ENCODE results near the gene KCNC3.
A peak's percentile ranks its signal among the peaks of the same experiment; 100 is the strongest.

KCNC3 gene

DNA sequence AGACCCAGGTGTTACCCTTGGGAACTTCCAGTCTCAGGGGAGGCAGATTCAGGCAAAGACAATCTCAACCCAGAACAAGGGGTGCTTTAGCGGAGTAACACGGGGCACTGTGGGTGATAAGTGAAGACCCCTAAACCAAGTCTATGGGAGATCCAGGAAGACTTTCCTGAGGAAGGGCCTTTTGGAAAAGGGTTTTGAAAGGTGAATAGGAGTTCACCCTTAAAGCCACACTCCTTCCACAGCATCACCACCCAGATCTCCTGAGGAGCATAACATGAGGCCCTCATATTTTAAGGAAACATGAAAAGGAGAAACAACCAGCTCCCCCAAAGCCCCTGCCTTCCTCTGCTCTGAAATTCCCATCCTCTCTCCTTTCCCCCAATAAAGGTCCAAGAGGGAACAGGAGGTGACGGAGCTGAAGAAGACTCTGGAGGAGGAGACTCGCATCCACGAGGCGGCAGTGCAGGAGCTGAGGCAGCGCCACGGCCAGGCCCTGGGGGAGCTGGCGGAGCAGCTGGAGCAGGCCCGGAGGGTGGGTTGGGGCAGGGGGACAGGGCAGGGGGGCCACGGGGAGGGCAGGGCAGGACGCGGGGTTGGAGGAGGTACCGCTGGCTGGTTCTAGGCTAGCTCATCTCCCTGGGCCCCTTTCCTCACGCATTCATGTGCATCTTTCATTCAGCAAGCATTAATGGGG lies 52.7 kb downstream of the KCNC3 start:
- H3K4me3 ChIP-seq (ENCODE audit: low read length): no peak overlapping the region
- H3K27me3 ChIP-seq (ENCODE audit: control insufficient read depth, insufficient read depth, low read length): no peaks in the 10 kb centered on the region
- H3K9me3 ChIP-seq (ENCODE audit: control insufficient read depth, insufficient read depth, low read length): no peaks in the 10 kb centered on the region; the same call in none of the 2 replicates
- H3K4me1 ChIP-seq (ENCODE audit: control insufficient read depth, insufficient read depth, low read length): no peaks in the 10 kb centered on the region
- 0 out of 2 replicates have a peak, but pooled peaks cover 2% of the 10 kb centered on the region for H3K36me3 ChIP-seq (ENCODE audit: control insufficient read depth, insufficient read depth, low read length)
- H3K27ac ChIP-seq (ENCODE audit: low read length): no peak overlapping the region
- no peak for DNase-seq (ENCODE audit: low read depth, low spot score)
- WGBS (ENCODE audit: insufficient coverage, insufficient read length): no CpG with 5 or more reads among the region's 15 CpGs

DNA sequence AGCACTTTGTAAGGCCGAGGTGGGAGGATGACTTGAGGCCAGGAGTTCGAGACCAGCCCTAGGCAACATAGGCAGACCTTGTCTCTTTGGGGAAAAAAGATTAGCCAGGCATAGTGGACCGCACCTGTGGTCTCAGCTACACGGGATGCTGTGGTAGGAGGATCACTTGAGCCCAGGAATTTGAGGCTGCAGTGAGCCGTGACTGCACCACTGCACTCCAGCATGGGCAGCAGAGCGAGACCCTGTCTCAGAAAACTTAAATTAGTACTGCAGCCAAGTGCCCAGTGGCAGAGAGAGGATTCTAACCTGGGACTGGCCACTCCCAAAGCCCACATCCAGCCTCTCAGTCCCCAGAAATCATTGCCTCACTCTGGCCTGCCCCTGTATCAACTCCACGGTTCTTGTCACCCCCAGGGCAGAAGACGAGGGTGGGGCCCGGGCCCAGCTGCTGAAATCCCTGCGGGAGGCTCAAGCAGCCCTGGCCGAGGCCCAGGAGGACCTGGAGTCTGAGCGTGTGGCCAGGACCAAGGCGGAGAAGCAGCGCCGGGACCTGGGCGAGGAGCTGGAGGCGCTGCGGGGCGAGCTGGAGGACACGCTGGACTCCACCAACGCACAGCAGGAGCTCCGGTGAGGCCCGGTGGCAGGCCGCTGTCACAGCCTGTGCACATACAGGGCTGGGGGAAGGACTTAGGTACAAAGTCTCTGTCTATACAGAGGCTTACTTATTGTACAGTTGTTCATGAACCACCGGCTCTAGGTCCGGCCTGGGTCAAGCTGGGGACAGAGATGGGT lies 53.4 kb downstream of the KCNC3 start:
- Histone ChIP-seq H3K27me3 (ENCODE audit: control insufficient read depth, insufficient read depth, low read length) (no peaks in the 10 kb centered on the region), H3K9me3 (ENCODE audit: control insufficient read depth, insufficient read depth, low read length) (no peaks in the 10 kb centered on the region; the same call in none of the 2 replicates), H3K27ac (ENCODE audit: low read length) (no peak overlapping the region), H3K4me3 (ENCODE audit: low read length) (no peak overlapping the region), H3K4me1 (ENCODE audit: control insufficient read depth, insufficient read depth, low read length) (no peaks in the 10 kb centered on the region), H3K36me3 (ENCODE audit: control insufficient read depth, insufficient read depth, low read length) (0 out of 2 replicates have a peak, but pooled peaks cover 2% of the 10 kb centered on the region)
- no CpG with 5 or more reads among the region's 26 CpGs for WGBS (ENCODE audit: insufficient coverage, insufficient read length)
- DNase-seq (ENCODE audit: low read depth, low spot score): no peak

DNA sequence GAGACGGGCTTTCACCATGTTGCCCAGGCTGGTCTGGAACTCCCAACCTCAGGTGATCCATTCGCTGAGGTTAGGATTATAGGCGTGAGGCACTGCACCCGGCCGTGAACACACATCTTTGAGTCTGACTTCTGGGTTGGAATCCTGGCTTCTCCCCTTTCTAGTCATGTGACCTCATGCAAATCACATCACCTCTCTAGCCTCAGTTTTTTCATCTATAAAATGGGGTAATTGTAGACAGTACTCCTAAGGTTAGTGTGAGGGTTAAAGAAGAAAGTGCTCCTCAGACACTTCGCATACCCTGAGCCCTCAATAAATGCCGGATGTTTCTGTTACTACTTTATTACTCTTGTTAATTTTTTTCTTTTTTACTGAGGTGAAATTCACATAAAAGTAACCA lies 55.4 kb downstream of the KCNC3 start:
- DNase-seq (ENCODE audit: low read depth, low spot score): no peak
- no peak overlapping the region for H3K27ac ChIP-seq (ENCODE audit: low read length)
- H3K4me1 ChIP-seq (ENCODE audit: control insufficient read depth, insufficient read depth, low read length): no peaks in the 10 kb centered on the region
- H3K36me3 ChIP-seq (ENCODE audit: control insufficient read depth, insufficient read depth, low read length): 0 out of 2 replicates have a peak, but pooled peaks cover 2% of the 10 kb centered on the region
- H3K4me3 ChIP-seq (ENCODE audit: low read length): no peak overlapping the region
- peaks cover 3% of the 10 kb centered on the region for H3K9me3 ChIP-seq (ENCODE audit: control insufficient read depth, insufficient read depth, low read length)
- no CpG with 5 or more reads among the region's 7 CpGs for WGBS (ENCODE audit: insufficient coverage, insufficient read length)
- H3K27me3 ChIP-seq (ENCODE audit: control insufficient read depth, insufficient read depth, low read length): no peaks in the 10 kb centered on the region

DNA sequence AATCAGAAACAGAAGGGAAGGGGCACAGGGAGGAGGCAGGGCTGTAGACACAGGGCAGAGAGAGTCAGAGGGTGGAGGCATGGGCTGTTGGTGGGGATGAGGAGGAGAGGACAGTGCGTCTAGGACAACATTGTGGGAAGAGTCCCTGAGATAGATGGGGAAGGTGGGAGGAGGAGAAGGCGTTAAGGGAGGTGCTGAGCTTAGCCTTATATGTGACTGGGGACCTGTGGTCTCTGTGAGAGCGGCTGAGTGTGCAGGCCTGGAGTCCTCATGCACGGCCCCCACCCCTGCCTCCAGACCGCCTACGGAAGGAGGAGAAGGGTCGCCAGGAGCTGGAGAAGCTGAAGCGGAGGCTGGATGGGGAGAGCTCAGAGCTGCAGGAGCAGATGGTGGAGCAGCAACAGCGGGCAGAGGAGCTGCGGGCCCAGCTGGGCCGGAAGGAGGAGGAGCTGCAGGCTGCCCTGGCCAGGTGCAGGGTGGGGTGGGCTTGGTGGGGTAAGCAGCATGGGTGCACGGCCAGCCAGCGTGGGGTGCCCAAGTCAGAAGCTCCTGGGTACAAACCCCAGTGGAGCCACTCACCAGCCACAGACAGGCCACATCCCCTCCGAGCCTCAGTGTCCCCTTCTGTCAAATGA lies 56.8 kb downstream of the KCNC3 start:
- Histone ChIP-seq H3K36me3 (ENCODE audit: control insufficient read depth, insufficient read depth, low read length) (0 out of 2 replicates have a peak, but pooled peaks cover 2% of the 10 kb centered on the region), H3K4me1 (ENCODE audit: control insufficient read depth, insufficient read depth, low read length) (no peaks in the 10 kb centered on the region), H3K4me3 (ENCODE audit: low read length) (no peak overlapping the region), H3K27me3 (ENCODE audit: control insufficient read depth, insufficient read depth, low read length) (no peaks in the 10 kb centered on the region), H3K9me3 (ENCODE audit: control insufficient read depth, insufficient read depth, low read length) (peaks cover 3% of the 10 kb centered on the region), H3K27ac (ENCODE audit: low read length) (no peak overlapping the region)
- DNase-seq (ENCODE audit: low read depth, low spot score): no peak
- WGBS (ENCODE audit: insufficient coverage, insufficient read length): no CpG with 5 or more reads among the region's 14 CpGs

DNA sequence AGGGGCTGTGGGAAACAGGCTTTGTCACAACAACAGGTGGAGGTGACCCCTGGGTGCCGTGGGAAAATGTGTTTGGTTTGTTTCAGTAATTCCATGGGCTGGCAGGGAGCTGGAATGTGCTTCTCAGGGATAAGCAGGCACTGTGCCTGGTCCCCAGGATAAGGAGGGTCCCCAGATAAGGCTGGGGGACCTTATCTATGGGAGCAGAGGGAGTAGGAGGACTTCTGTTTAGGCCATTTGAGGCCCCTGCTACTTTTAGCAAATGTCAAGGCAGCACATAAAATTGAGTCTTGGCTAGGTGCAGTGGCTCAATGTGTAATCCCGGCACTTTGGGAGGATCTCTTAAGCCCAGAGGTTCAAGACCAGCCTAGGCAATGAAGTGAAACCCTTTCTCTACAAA lies 59.5 kb downstream of the KCNC3 start:
- DNase-seq (ENCODE audit: low read depth, low spot score): no peak
- Histone ChIP-seq H3K4me1 (ENCODE audit: control insufficient read depth, insufficient read depth, low read length) (no peaks in the 10 kb centered on the region), H3K9me3 (ENCODE audit: control insufficient read depth, insufficient read depth, low read length) (peaks cover 3% of the 10 kb centered on the region), H3K27me3 (ENCODE audit: control insufficient read depth, insufficient read depth, low read length) (no peaks in the 10 kb centered on the region), H3K27ac (ENCODE audit: low read length) (no peak overlapping the region), H3K4me3 (ENCODE audit: low read length) (no peak overlapping the region), H3K36me3 (ENCODE audit: control insufficient read depth, insufficient read depth, low read length) (no peaks in the 10 kb centered on the region)
- WGBS (ENCODE audit: insufficient coverage, insufficient read length): no CpG with 5 or more reads among the region's 2 CpGs

DNA sequence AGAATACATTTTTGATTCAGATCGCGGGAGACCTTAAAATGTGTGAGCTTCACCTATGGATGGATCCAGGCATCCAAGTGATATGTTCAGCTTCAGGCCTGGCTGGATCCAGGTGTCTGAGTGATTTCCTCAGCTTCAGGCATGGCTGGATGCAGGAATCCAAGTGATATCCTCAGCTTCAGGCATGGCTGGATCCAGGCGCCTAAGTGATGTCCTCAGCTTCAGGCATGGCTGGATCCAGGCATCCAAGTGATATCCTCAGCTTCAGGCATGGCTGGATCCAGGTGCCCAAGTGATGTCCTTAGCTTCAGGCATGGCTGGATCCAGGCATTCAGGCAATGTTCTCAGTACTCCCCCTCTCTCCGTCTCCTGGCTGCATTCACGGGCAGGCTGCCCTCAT lies 60.7 kb downstream of the KCNC3 start:
- DNase-seq (ENCODE audit: low read depth, low spot score): no peak
- Histone ChIP-seq H3K27ac (ENCODE audit: low read length) (no peak overlapping the region), H3K36me3 (ENCODE audit: control insufficient read depth, insufficient read depth, low read length) (no peaks in the 10 kb centered on the region), H3K4me3 (ENCODE audit: low read length) (no peak overlapping the region), H3K27me3 (ENCODE audit: control insufficient read depth, insufficient read depth, low read length) (no peaks in the 10 kb centered on the region), H3K4me1 (ENCODE audit: control insufficient read depth, insufficient read depth, low read length) (no peaks in the 10 kb centered on the region), H3K9me3 (ENCODE audit: control insufficient read depth, insufficient read depth, low read length) (peaks cover 3% of the 10 kb centered on the region)
- whole genome bisulfite sequencing (ENCODE audit: insufficient coverage, insufficient read length): no CpG with 5 or more reads among the region's 5 CpGs

DNA sequence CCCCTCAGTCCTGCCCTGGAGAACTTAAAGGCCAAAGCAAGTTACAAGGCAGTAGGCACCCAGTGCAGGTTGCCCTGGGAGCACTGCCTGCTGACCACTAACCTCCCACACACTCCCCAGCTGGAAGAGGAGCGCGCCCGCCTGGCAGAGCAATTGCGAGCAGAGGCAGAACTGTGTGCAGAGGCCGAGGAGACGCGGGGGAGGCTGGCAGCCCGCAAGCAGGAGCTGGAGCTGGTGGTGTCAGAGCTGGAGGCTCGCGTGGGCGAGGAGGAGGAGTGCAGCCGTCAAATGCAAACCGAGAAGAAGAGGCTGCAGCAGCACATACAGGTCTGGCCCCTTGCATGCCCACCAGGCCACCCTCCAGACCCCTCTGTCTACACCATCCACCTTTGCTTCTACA lies 61.1 kb downstream of the KCNC3 start:
- no peak overlapping the region for H3K4me3 ChIP-seq (ENCODE audit: low read length)
- peaks cover 3% of the 10 kb centered on the region for H3K9me3 ChIP-seq (ENCODE audit: control insufficient read depth, insufficient read depth, low read length)
- WGBS (ENCODE audit: insufficient coverage, insufficient read length): no CpG with 5 or more reads among the region's 13 CpGs
- H3K4me1 ChIP-seq (ENCODE audit: control insufficient read depth, insufficient read depth, low read length): no peaks in the 10 kb centered on the region
- no peaks in the 10 kb centered on the region for H3K36me3 ChIP-seq (ENCODE audit: control insufficient read depth, insufficient read depth, low read length)
- H3K27me3 ChIP-seq (ENCODE audit: control insufficient read depth, insufficient read depth, low read length): no peaks in the 10 kb centered on the region
- DNase-seq (ENCODE audit: low read depth, low spot score): no peak
- no peak overlapping the region for H3K27ac ChIP-seq (ENCODE audit: low read length)

DNA sequence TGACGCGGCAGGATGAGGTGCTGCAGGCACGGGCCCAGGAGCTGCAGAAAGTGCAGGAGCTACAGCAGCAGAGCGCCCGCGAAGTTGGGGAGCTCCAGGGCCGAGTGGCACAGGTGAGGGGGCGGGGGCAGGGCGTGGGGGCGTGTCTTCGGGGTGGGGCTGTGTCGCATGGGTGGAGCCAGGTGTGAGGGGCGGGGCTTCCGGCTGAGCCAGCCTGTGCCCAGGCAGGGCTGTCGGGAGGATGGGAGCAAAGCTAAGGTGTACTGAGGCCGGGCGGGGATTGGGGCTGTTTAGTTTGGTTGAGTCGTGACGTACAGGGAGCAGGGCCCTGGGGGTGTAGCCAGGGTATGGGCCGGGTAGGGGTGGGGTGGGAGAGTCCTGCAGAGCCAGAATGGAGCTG lies 62.3 kb downstream of the KCNC3 start:
- DNase-seq (ENCODE audit: low read depth, low spot score): peak; percentile 35
- no peaks in the 10 kb centered on the region for H3K36me3 ChIP-seq (ENCODE audit: control insufficient read depth, insufficient read depth, low read length)
- no peak overlapping the region for H3K27ac ChIP-seq (ENCODE audit: low read length)
- H3K27me3 ChIP-seq (ENCODE audit: control insufficient read depth, insufficient read depth, low read length): no peaks in the 10 kb centered on the region
- H3K4me3 ChIP-seq (ENCODE audit: low read length): no peak overlapping the region
- H3K4me1 ChIP-seq (ENCODE audit: control insufficient read depth, insufficient read depth, low read length): no peaks in the 10 kb centered on the region
- peaks cover 3% of the 10 kb centered on the region; the same call in 1 of the 2 replicates for H3K9me3 ChIP-seq (ENCODE audit: control insufficient read depth, insufficient read depth, low read length)
- no CpG with 5 or more reads among the region's 20 CpGs for WGBS (ENCODE audit: insufficient coverage, insufficient read length)

DNA sequence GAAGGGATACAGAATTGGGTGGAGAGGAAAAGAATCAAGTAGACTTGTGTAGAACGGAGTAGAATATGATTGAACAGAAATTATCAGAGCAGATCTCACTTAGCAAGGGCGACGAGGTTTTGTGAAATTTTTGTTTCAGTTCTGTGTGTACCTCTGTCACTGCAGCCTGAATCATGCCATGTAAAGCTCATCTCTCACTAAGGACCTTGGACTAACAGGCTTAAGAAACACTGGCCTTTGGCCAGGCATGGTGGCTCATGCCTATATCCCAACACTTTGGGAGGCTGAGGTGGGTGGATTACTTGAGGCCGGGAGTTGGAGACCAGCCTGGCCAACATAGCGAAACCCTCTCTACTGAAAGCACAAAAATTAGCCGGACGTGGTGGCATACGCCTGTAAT lies 63.1 kb downstream of the KCNC3 start:
- Histone ChIP-seq H3K4me1 (ENCODE audit: control insufficient read depth, insufficient read depth, low read length) (no peaks in the 10 kb centered on the region), H3K27me3 (ENCODE audit: control insufficient read depth, insufficient read depth, low read length) (no peaks in the 10 kb centered on the region), H3K36me3 (ENCODE audit: control insufficient read depth, insufficient read depth, low read length) (no peaks in the 10 kb centered on the region), H3K9me3 (ENCODE audit: control insufficient read depth, insufficient read depth, low read length) (peaks cover 3% of the 10 kb centered on the region; the same call in 1 of the 2 replicates), H3K27ac (ENCODE audit: low read length) (no peak overlapping the region), H3K4me3 (ENCODE audit: low read length) (no peak overlapping the region)
- no CpG with 5 or more reads among the region's 8 CpGs for WGBS (ENCODE audit: insufficient coverage, insufficient read length)
- DNase-seq (ENCODE audit: low read depth, low spot score): no peak

DNA sequence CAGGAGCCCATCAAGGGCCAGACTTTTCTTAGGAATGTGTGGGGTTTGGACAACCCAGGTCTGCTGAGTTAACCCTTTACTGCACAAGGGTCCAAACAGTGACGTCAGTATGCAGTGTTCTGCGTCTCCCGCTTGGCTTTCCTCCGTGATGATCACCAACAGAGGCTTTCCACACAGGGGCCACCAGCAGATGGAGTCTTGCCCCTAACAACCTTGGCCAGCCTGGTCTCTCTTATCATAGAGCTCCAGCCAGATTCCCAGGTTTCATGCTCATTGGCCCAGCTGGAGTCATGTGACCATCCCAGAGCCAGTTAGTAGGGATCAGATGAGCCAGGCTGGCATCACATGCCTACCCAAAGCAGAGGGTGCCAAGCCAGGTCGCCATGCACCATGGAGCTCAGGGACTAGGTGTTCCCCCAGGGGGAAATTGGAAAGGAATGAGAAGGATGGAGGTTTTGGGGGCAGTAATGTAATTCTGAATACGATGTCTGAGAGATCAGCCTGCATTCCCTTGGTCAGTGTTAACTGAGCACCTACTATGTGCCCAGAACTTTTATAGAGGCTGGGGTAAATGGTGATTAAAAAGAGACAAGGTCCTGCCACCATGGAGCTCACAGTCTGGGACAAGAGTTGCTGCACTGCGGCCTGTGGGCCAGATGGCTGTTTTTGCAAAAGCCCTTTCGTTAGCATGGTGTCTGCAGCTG lies 64.5 kb downstream of the KCNC3 start:
- DNase-seq (ENCODE audit: low read depth, low spot score): no peak
- H3K27me3 ChIP-seq (ENCODE audit: control insufficient read depth, insufficient read depth, low read length): no peaks in the 10 kb centered on the region
- H3K4me1 ChIP-seq (ENCODE audit: control insufficient read depth, insufficient read depth, low read length): no peaks in the 10 kb centered on the region
- H3K36me3 ChIP-seq (ENCODE audit: control insufficient read depth, insufficient read depth, low read length): no peaks in the 10 kb centered on the region
- H3K27ac ChIP-seq (ENCODE audit: low read length): no peak overlapping the region
- H3K4me3 ChIP-seq (ENCODE audit: low read length): no peak overlapping the region
- H3K9me3 ChIP-seq (ENCODE audit: control insufficient read depth, insufficient read depth, low read length): peaks cover 5% of the 10 kb centered on the region
- no CpG with 5 or more reads among the region's 8 CpGs for WGBS (ENCODE audit: insufficient coverage, insufficient read length)
